Stimulated activated CD4-positive, alpha-beta T cell treated with anti-CD3 and anti-CD28 coated beads, Interleukin-15, amount 100 ng/mL, for 1 hour (primary cell): ENCODE data around the gene CHID1.

Source experiments
- DNase-seq, 2 donors: peaks; one replicate each; pipeline ENCODE4 v3.0.0-alpha.2; 2020; ENCODE audit warnings: low read depth in 1 of 2, low spot score in 1 of 2

Gene CHID1

GRCh38 chr11:837189-837989 is 73.2 kb downstream of the CHID1 start:
- DNase-seq = no peak

- no peak for DNase-seq
Observed at GRCh38 chr11:836700-837099, 73.9 kb downstream of the CHID1 start.

- DNase-seq = no peak
Observed at GRCh38 chr11:836274-836673, 74.3 kb downstream of the CHID1 start.

DNA sequence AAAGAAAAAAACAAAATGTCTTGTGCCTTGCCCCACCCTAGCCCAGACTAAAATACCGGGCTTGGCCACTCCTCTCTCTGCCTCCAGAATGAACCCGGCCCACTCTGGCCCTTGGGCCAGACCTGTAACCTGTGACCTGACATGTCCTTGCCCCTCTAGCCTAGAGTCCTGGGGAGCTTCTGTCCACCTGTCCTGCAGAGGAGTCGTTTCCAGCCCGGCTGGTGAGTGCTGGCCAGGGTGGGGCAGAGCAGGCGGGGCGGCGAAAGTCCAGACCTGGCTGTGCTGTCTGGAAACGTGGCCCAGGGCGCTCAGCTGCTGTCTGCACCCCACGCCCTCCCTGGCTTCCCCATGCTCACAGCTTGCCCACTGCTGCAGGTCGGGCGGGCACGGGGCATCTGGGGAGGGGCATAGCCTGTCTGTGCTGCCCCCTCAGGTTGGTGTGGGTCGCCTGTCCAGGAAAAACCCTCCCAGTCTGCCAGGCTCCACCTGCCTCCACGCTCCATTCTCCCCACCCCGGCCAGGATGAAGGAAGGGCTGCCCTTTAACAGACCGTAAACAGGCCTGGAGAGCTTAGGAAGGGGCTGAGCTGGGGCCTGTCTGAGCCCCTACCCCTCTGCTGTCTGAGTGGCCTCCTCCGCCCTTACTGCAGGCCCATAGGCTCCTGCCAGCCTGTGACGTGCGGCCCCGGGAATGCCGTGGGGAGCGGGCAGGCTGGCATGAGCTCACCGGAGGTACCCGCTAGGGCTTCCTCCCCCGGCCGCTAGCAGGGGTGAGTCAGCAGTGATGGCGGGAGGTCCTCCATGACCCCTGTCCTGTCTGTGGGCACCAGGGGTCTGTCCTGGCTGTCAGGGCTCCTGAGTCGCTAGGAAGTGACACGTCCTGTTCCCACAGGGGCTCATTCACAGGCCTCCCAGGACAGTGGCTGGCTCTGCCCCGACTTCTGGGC is 76.0 kb downstream of the CHID1 start:
- no peak for DNase-seq

DNA sequence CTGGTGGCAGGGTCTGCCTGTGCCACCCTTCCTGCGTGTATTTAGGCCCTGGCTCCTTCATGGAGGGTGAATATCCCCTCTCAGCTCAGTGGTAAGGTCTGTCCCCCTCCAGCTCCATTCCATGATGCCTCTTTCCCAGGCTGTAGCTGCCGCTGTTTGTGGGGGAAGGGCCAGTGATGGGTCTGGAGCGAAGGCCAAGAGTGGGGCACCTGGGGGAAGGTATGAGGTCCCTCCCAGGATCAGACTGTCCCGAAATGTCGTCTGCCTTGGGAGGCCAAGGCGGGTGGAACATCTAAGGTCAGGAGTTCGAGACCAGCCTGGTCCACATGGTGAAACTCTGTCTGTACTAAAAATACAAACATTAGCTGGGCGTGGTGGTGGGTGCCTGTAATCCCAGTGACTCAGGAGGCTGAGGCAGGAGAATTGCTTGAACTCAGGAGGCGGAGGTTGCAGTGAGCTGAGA is 76.7 kb downstream of the CHID1 start:
- DNase-seq = no peak

DNA sequence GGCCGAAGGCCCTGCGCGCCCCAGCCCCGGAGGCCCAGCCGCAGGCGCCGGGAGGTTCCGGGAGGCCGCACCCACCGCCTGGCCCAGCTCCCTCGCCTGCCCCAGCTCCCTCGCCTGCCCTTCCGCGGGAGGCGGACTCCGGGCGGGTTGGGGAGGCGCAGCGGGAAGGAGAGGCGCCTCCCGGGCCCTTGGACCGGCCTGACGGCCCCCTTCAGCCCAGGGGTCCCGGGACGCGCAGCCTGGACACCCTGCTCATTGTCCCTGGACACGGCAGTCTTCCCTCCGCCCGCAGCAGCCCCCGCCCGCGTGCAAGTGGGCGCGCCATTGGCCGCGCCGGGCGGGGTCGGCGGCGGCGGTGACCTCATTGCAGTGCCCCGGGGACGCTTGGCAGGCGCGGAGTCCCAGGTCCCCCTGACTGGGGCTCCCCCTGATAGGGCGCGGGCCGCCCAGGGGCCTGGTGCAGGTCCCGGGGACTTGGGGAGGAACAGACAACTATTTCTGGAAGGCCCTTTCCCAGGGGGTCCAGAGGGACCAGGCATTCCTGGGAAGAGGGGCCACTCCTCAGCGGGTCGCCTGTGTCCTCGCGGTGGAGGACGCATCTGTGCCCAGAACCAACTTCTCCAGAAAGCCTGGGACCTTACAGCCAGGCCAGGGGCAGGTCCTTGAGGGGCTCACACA is 77.4 kb downstream of the CHID1 start:
- DNase-seq = no peak

DNA sequence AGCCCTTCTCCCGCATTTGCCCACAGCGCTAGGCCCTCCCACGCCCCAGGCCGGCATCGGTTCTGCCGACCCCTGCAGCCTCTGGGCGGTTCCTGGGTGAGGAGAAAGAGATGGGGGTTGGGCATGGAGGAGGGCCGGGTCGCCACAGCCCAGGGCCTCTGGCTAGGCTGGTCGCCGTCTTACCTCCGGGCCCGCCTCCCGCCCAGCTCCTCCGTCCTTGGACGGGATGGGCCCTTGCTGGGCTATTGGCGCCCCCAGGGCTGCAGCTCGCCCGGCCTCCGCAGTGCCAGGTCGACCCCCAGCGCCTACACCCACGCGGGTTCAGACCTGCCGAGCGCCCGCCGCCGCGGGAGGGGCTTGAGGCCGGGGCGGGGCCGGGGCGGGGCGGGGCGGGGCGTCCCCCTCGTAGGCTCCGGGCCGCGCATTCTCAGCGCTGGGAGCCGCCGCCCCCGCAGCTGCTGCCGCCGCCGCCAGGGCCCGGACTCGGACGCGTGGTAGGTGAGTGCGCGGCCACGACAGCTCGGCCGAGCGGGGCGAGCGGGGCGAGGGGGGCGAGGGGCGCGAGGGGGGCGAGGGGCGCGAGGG is 78.0 kb downstream of the CHID1 start, which contains the start of gene CD151:
TSS of gene CD151 (plus strand) at position 424 of the 585 bp plus-strand sequence. CDS start 3,118 bp downstream, outside the sequence.
- peak in 1 of 2 donors; percentile 38 for DNase-seq

DNA sequence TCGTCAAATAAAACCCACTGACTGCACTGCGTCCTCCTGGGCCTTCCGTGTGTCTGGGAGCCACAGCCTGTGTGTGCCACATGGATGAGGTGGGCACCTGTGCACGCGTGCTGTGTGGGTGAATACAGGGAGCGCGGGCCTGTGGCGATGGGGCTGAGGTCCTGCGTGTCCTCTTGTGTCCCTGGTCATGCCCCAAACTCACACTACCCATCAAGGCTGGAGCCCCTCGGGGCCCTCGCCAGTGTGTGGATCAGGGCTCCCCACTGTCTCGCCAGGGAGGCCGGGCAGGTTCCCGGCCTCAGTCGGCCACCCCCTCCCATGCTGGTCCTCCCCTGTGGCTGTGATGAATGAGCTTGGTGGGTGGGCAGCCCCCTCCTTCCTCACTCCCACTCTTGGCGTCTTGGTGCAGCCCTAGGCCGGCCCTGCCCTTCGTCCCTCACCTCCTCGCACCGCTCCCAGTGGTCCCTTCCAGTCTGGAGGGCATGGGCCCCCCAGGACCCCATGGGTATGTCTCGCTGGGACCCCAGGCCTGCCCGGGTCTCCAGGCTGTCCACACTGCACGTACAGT is 78.6 kb downstream of the CHID1 start:
- no peak for DNase-seq

- no peak for DNase-seq
Observed at GRCh38 chr11:831118-831864, 79.3 kb downstream of the CHID1 start.

DNA sequence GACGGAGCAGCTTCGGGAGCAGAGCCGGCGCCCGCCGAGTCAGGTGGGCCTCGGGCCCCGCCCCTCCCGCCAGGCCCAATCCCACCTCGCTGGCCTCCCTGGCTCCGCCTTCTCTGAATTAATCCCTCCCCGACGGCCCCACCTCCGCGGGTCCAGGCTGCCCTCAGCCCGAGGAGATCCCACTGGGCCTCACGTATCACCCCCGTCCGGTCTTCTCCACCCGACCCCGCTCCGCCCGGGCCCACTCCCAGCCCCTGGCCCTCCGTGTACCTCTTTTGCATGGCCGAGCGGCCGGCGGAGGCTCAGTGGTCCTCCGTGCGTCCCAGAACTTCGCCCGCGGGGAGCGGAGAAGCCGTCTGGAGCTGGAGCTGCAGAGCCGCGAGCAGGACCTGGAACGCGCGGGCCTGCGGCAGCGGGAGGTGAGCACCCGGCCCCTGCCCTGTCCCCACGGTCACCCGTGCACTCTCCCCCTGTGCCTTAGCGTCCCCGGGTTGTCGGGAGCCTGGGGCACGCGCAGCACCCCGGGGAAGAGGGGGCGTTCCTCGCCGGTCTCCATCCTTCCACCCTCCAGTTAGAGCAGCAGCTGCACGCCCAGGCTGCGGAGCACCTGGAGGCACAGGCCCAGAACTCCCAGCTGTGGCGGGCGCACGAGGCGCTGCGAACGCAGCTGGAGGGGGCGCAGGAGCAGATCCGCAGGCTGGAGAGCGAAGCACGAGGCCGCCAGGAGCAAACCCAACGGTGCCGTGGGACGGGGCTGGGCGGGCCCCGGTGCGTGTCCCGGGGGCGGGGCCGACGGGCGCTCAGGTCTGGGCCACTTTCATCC is 80.1 kb downstream of the CHID1 start:
- peak in 1 of 2 donors; percentile 42 for DNase-seq

DNA sequence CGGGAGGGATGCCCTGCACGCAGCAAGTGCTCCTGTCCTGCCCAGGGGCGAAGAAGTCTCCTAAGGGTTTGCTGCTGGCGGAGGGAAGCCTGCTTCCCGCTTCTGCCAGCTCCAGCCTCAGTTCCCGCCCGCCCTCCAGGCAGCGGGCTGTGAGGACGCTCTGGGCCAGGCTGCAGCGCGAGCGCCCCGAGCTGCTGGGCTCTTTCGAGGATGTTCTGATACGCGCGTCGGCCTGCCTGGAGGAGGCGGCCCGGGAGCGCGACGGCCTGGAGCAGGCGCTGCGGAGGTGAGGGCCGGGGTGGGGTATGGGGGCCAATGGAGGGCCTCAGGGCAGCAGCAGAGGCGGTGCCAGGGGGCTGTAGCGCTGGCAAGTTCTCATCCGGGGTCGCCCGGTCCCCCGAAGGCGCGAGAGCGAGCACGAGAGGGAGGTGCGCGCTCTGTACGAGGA is 80.7 kb downstream of the CHID1 start:
- DNase-seq = no peak

- DNase-seq = no peak
Observed at GRCh38 chr11:829176-829846, 81.3 kb downstream of the CHID1 start.

DNA sequence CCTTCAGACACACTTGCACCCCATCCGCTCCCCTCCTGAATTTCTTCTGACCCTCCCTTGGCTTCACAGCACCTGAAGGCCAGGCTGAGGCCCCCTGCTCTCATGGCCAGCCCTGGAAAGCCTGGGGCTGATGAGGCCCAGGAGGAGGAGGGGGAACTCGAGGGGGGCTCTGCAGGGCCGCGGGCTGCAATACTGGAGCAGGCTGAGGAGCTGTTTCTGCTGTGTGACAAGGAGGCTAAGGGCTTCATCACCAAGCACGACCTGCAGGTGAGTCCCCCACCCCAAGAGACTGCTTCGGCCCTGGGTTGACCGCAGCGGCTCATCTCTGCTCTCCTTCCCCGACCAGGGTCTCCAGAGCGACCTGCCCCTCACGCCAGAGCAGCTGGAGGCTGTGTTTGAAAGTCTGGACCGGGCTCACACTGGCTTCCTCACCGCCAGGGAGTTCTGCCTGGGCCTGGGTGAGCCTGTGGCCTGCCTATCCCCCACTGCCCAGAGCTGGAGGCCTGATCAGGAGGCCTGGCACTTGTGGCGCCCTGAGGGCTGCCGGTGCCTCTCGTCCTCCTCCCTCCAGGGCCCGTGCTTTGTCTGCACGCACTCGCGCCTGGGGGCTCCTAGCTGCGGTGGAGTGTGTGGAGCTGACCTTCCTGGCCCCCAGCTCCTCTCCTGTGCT is 82.0 kb downstream of the CHID1 start:
- no peak for DNase-seq

- no peak for DNase-seq
Observed at GRCh38 chr11:827897-828192, 82.8 kb downstream of the CHID1 start, which contains the start of gene CRACR2B. Gene CRACR2B, plus strand, starts transcription at chr11:827919. Its CDS starts 689 bp downstream, at chr11:828608.

GRCh38 chr11:827146-827896 is 83.3 kb downstream of the CHID1 start:
- no peak for DNase-seq

DNA sequence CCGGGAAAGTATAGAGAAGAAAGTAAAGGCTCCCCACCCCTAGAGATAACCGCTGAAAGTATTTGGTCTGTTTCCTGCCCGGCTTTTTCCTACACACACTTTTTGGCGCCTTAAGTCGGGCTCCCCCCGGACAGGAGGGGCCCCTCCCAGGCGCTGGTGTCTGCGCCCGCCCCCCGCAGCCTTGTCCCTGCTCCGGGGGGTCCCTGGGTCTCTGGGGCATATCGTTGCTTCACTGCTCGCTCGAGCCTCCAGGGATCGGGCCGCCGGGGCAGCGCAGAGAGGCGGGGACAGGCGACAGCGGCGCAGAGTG is 83.8 kb downstream of the CHID1 start:
- no peak for DNase-seq

- no peak for DNase-seq
Observed at GRCh38 chr11:826227-826621, 84.4 kb downstream of the CHID1 start.
